COLO668 (cell line): ENCODE results near the gene AAK1.
"Not testable (repeated sequence)": the region's sequence is repeated elsewhere in the genome, so short reads cannot be mapped to it uniquely, and the experiment has no call there.

ENCODE experiments used
- DNase-seq: peaks from one replicate; lab custom pipeline; 2025; ENCODE audit not compliant: unreplicated experiment; lab: John Stamatoyannopoulos, UW

AAK1 gene

GRCh38 chr2:69459936-69460335 is 183.6 kb downstream of the AAK1 start:
- no peak for DNase-seq

GRCh38 chr2:69456950-69457445 is 186.5 kb downstream of the AAK1 start:
- no peak for DNase-seq

- DNase-seq = no peak
Observed at GRCh38 chr2:69456154-69456553, 187.4 kb downstream of the AAK1 start.

DNA sequence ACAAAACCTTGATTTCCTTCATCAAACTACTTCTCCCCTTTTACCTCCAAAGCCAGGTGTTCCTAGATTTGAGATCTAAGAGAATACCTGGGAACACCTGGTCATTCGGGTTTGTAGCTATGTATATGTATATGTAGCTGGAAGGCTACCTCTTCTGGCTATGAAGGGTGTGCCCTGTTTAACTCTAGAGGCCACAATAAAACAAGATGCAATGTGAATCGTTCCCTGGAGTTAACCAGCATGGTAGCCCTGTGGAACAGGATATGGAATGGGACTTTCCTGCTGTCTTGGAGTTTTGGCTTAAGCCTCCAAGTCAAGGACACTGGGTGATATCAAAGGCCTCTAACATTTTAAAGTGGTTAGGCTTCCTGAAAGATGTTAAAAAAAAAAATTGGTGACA is 188.6 kb downstream of the AAK1 start:
- DNase-seq = no peak

GRCh38 chr2:69453475-69454129 is 189.9 kb downstream of the AAK1 start:
- no peak for DNase-seq

DNA sequence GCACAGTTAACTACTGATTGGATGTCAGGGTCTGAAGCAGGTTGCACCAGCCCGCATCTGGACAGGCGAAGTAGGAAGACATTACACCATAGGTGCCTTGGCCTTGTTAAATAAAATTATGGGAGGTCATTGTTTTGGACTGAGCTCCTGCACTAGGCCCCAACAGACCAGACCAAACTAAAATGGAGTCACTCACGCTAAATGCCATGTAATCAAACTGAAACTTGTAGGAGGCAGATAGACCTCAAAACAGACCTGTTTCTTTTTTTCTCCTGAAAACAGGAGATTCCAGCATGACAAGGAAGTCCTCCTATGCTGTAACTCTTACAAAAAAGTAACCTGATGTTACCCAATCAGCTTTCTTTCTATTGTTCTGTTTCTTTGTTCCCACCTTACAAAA is 190.9 kb downstream of the AAK1 start:
- no peak for DNase-seq

DNA sequence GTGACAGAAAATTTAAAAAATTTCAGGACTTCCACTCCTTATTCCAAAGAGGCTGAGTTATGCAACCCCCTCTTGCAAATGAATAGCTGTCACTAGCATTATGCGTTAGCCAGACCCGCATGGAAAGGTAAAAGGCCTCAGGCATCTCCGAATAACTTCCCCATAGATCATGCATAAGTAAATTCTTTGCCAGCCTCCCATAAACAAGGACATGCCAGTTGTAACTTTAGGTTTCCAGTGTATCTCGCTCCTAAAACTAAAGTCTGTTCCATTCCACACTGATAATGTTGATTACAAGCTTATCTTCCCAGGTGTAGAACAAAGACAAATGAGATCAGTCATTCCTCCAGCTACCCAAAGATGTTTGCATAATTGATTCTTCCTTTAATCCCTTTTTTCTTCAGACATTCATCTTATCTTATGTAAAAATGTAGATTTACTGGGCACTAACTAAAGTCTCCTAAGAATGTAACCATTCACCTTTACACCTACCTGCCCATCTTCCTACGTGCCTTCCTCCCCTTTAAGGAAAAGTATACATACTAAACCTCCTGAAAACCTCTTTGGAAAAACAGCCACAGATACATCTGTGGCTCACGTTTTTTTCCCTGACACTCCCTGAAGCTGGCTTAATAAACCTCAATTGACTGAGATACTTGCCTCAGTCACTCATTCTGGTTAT is 192.7 kb downstream of the AAK1 start:
- DNase-seq = no peak

- DNase-seq = no peak
Observed at GRCh38 chr2:69449906-69450305, 193.6 kb downstream of the AAK1 start.

DNA sequence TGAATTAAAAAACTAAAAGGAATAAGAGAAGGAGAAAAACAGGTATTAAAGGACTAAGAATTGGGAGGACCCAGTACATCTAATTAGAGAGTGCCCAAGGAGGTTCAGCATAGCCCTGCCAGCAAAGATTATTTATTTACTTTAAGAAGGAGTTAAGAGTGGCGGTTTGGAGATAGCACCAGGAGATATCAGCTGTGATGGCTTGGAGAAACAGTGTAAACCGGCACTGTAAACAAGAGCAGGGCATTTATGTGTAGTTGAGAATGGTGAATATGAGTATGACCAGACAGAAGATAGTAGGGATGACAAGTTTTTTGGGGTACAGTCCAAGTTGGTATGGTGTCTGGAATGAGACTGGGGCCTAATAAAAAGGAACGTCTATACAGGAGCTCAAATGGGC is 199.9 kb downstream of the AAK1 start:
- not testable (repeated sequence) for DNase-seq

- not testable (repeated sequence) for DNase-seq
Observed at GRCh38 chr2:69439499-69439898, 204.0 kb downstream of the AAK1 start.

DNA sequence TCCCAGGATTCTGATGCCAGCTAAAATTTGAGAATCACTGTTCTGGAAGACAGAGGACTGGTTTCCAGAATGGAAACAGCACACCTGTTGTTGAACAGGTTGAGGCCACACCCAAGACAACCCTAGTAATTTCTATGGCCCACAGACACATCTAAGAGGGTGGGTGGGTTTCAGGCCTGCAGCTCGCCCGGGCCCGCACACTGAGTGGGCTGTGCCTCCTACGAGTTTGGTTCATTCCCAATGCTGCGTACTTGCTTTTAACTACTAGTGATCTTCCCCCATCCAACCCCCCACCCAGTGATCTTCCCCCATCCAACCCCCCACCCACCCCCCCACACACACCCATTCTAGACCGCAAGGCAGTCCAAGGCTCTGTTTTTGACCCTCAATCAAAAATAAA is 205.0 kb downstream of the AAK1 start:
- no peak for DNase-seq

- DNase-seq = no peak
Observed at GRCh38 chr2:69437751-69438154, 205.8 kb downstream of the AAK1 start.

- peak; percentile 92 for DNase-seq
Observed at GRCh38 chr2:69436938-69437750, 206.4 kb downstream of the AAK1 start, which contains the start of gene NFU1. Gene NFU1, minus strand, starts transcription at chr2:69437435. Its CDS starts 13 bp downstream, at chr2:69437422.

- DNase-seq = no peak
Observed at GRCh38 chr2:69436596-69436937, 207.0 kb downstream of the AAK1 start.

GRCh38 chr2:69434753-69435152 is 208.8 kb downstream of the AAK1 start:
- DNase-seq = no peak

DNA sequence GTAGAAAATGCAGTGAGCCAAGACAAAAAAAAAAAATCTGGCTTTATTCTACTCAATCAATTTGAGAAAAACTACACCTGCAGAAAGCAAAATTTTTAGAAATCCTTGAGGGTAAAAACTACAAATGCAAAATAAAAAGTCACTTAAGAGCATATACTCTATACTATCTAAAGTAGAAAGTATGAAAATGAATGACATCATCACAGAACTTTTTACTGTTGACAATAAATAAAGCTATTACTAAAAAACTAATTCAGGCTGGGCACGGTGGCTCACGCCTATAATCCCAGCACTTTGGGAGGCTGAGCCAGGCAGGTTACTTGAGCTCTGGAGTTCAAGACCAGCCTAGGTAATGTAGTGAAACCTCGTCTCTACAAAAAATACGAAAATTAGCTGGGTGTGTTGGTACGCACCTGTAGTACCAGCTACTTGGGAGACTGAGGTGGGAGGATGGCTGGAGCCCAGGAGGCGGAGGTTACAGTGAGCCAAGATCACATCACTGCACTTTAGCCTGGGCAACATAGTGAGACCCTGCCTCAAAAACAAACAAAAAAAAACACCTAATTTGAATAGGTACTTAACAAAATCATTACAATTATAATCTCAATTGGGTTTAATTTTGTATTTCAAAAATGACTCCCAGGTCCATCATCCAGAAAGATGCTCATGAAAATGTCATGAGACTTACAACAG is 213.9 kb downstream of the AAK1 start:
- DNase-seq = no peak

- no peak for DNase-seq
Observed at GRCh38 chr2:69428981-69429380, 214.6 kb downstream of the AAK1 start.

- DNase-seq = no peak
Observed at GRCh38 chr2:69424419-69424818, 219.1 kb downstream of the AAK1 start.

GRCh38 chr2:69422198-69422597 is 221.3 kb downstream of the AAK1 start:
- DNase-seq = no peak

DNA sequence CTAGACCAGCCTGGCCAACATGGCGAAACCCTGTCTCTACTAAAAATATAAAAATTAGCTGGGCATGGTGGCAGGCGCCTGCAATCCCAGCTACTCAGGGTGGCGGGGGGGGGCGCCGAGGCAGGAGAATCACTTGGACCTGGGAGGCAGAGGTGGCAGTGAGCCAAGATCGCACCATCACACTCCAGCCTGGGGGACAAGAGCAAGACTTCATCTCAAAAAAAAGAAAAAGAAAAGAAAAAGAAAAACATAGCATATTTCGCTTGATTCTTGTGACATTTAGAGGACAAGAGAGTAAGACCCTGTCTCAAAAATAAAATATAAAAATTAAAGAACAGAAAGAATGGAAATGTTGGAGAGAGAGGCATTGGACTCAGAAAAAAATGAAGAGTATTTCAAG is 224.4 kb downstream of the AAK1 start:
- DNase-seq = not testable (repeated sequence)

GRCh38 chr2:69416147-69416546 is 227.4 kb downstream of the AAK1 start:
- no peak for DNase-seq
